ENCODE data around the gene IGDCC3.
"Not testable (repeated sequence)": the region's sequence is repeated elsewhere in the genome, so short reads cannot be mapped to it uniquely, and the experiment has no call there.

The IGDCC3 gene

GRCh38 chr15:65405791-65406423, 28.1 kb upstream of the IGDCC3 start:
- no peak for DNase-seq

GRCh38 chr15:65404186-65404872, 26.5 kb upstream of the IGDCC3 start:
- no peak for DNase-seq

GRCh38 chr15:65402961-65403360, 25.2 kb upstream of the IGDCC3 start:
- no peak for DNase-seq

GRCh38 chr15:65401611-65402240, 23.9 kb upstream of the IGDCC3 start:
- no peak for DNase-seq

- DNase-seq = peak; percentile 48
Observed at GRCh38 chr15:65400760-65401610, 23.2 kb upstream of the IGDCC3 start.

- DNase-seq = no peak
Observed at GRCh38 chr15:65399997-65400396, 22.2 kb upstream of the IGDCC3 start.

GRCh38 chr15:65399001-65399706, 21.4 kb upstream of the IGDCC3 start:
- DNase-seq = no peak

GRCh38 chr15:65398486-65398885, 20.7 kb upstream of the IGDCC3 start:
- not testable (repeated sequence) for DNase-seq

- DNase-seq = no peak
Observed at GRCh38 chr15:65396965-65397317, 19.1 kb upstream of the IGDCC3 start.

GRCh38 chr15:65396283-65396964, 18.6 kb upstream of the IGDCC3 start:
- no peak for DNase-seq

GRCh38 chr15:65395567-65396202, 17.9 kb upstream of the IGDCC3 start:
- no peak for DNase-seq

GRCh38 chr15:65394936-65395335, 17.1 kb upstream of the IGDCC3 start:
- DNase-seq = no peak

- no peak for DNase-seq
Observed at GRCh38 chr15:65394280-65394789, 16.5 kb upstream of the IGDCC3 start.

- no peak for DNase-seq
Observed at GRCh38 chr15:65393557-65393956, 15.8 kb upstream of the IGDCC3 start.

- no peak for DNase-seq
Observed at GRCh38 chr15:65393091-65393490, 15.3 kb upstream of the IGDCC3 start.

- DNase-seq = no peak
Observed at GRCh38 chr15:65392368-65392767, 14.6 kb upstream of the IGDCC3 start.

- DNase-seq = no peak
Observed at GRCh38 chr15:65391732-65392131, 13.9 kb upstream of the IGDCC3 start.

- DNase-seq = no peak
Observed at GRCh38 chr15:65390447-65390846, 12.6 kb upstream of the IGDCC3 start.

GRCh38 chr15:65389226-65389625, 11.4 kb upstream of the IGDCC3 start:
- DNase-seq = no peak

GRCh38 chr15:65388306-65389080, 10.7 kb upstream of the IGDCC3 start:
- no peak for DNase-seq

GRCh38 chr15:65386886-65387285, 9.1 kb upstream of the IGDCC3 start:
- no peak for DNase-seq

Measured in stimulated activated CD4-positive, alpha-beta T cell treated with anti-CD3 and anti-CD28 coated beads, Interleukin-12 subunit alpha, Interleukin-12 subunit beta, amount 100 ng/mL, for 4 hours (primary cell).